DMS 273 treated with DMSO at 0.1 percent for 48 hours (cell line): Measurements from ENCODE around the gene ITCH.
"Not testable (repeated sequence)": the region's sequence is repeated elsewhere in the genome, so short reads cannot be mapped to it uniquely, and the experiment has no call there.

Experiments
- DNase-seq: peaks from one replicate; lab custom pipeline; 2025; lab: John Stamatoyannopoulos, UW

Gene ITCH

GRCh38 chr20:34363062-34363464 is at the start of gene ITCH:
Gene ITCH, plus strand, starts transcription at chr20:34363273. Its CDS starts 30,539 bp downstream, at chr20:34393812.
- DNase-seq = peak; percentile 85

- DNase-seq = no peak
Measured at GRCh38 chr20:34315236-34315635, 47.8 kb upstream of the ITCH start.

- no peak for DNase-seq
Measured at GRCh38 chr20:34316196-34316814, 46.8 kb upstream of the ITCH start.

- DNase-seq = no peak
Measured at GRCh38 chr20:34318609-34319443, 44.2 kb upstream of the ITCH start.

- DNase-seq = no peak
Measured at GRCh38 chr20:34320861-34321260, 42.2 kb upstream of the ITCH start.

- peak; percentile 19 for DNase-seq
Measured at GRCh38 chr20:34322267-34323105, 40.6 kb upstream of the ITCH start.

- no peak for DNase-seq
Measured at GRCh38 chr20:34324541-34324940, 38.5 kb upstream of the ITCH start.

- DNase-seq = not testable (repeated sequence)
Measured at GRCh38 chr20:34328207-34328606, 34.9 kb upstream of the ITCH start.

GRCh38 chr20:34328928-34329677 is 34.0 kb upstream of the ITCH start:
- DNase-seq = no peak

GRCh38 chr20:34330861-34331544 is 32.1 kb upstream of the ITCH start:
- not testable (repeated sequence) for DNase-seq

- DNase-seq = no peak
Measured at GRCh38 chr20:34331838-34332237, 31.2 kb upstream of the ITCH start.

GRCh38 chr20:34332262-34332920 is 30.7 kb upstream of the ITCH start:
- no peak for DNase-seq

GRCh38 chr20:34333786-34334185 is 29.3 kb upstream of the ITCH start:
- DNase-seq = no peak

- no peak for DNase-seq
Measured at GRCh38 chr20:34334654-34335407, 28.2 kb upstream of the ITCH start.

GRCh38 chr20:34337544-34337943 is 25.5 kb upstream of the ITCH start:
- no peak for DNase-seq

- no peak for DNase-seq
Measured at GRCh38 chr20:34337982-34338726, 24.9 kb upstream of the ITCH start.

GRCh38 chr20:34340726-34341125 is 22.3 kb upstream of the ITCH start:
- DNase-seq = not testable (repeated sequence)

GRCh38 chr20:34341199-34341598 is 21.9 kb upstream of the ITCH start:
- not testable (repeated sequence) for DNase-seq
